NCI-H146 treated with DMSO at 0.1 percent for 48 hours (cell line): ENCODE results near the gene ATRIP.
A peak's percentile ranks its signal among the peaks of the same experiment; 100 is the strongest.

Experiments used
- DNase-seq: peaks from one replicate; lab custom pipeline; 2025; ENCODE audit not compliant: unreplicated experiment; lab: John Stamatoyannopoulos, UW

ATRIP gene

GRCh38 chr3:48501196-48501595 is 54.7 kb downstream of the ATRIP start:
- DNase-seq = no peak

GRCh38 chr3:48502121-48502520 is 55.6 kb downstream of the ATRIP start:
- DNase-seq = no peak

GRCh38 chr3:48502728-48503168 is 56.2 kb downstream of the ATRIP start:
- no peak for DNase-seq

GRCh38 chr3:48503401-48504050 is 57.0 kb downstream of the ATRIP start:
- no peak for DNase-seq

GRCh38 chr3:48504051-48504946 is 57.8 kb downstream of the ATRIP start, which contains the start of gene SHISA5:
SHISA5 (minus strand) TSS chr3:48504174; CDS start chr3:48504094, 80 bp downstream.
- DNase-seq = no peak

GRCh38 chr3:48505146-48505545 is 58.6 kb downstream of the ATRIP start:
- no peak for DNase-seq

- no peak for DNase-seq
Observed at GRCh38 chr3:48505968-48506504, 59.5 kb downstream of the ATRIP start.

- DNase-seq = peak; percentile 37
Observed at GRCh38 chr3:48507256-48508061, 60.9 kb downstream of the ATRIP start.

- DNase-seq = no peak
Observed at GRCh38 chr3:48511551-48511950, 65.0 kb downstream of the ATRIP start.

- DNase-seq = no peak
Observed at GRCh38 chr3:48514431-48515227, 68.1 kb downstream of the ATRIP start.
